HL-60 (cell line): ENCODE measurements around the gene CACNA1D.
A peak's percentile ranks its signal among the peaks of the same experiment; 100 is the strongest.
"Not testable (repeated sequence)": the region's sequence is repeated elsewhere in the genome, so short reads cannot be mapped to it uniquely, and the experiment has no call there.

Experiments used
- DNase-seq, 2 experiments: peaks; one replicate each; pipeline ENCODE4 v3.0.0-alpha.2; 2010 to 2020; ENCODE audit warnings: low read depth in 1 of 2, low spot score in 1 of 2
- H3K27ac ChIP-seq: fragments of 250-450 bp; sonication (Bioruptor Pico); replicated peaks from 2 replicates; pipeline ENCODE4 v1.5.1; 2020; ENCODE audit warnings: mild to moderate bottlenecking, moderate library complexity
- H3K27me3 ChIP-seq: fragments of 250-450 bp; sonication (Bioruptor Pico); 2 replicates; pipeline ENCODE4 v1.5.1; 2021; ENCODE audit warnings: mild to moderate bottlenecking, moderate library complexity; ENCODE audit not compliant: insufficient read depth, poor library complexity, severe bottlenecking
- H3K4me3 ChIP-seq: replicated peaks from 2 replicates; pipeline ENCODE4 v1.5.1; 2011; ENCODE audit warnings: mild to moderate bottlenecking, control low read depth, low read length; ENCODE audit not compliant: insufficient read depth
- GABPA ChIP-seq: IDR thresholded peaks from 2 replicates; pipeline ENCODE4 v1.6.1; 2012; ENCODE audit warnings: low read depth
- POLR2AphosphoS5 ChIP-seq: IDR thresholded peaks from 2 replicates; pipeline ENCODE4 v1.6.1; 2012; ENCODE audit warnings: low read depth
- SPI1 ChIP-seq: IDR thresholded peaks from 2 replicates; pipeline ENCODE4 v1.6.1; 2012; ENCODE audit warnings: low read depth, mild to moderate bottlenecking, borderline replicate concordance
- TF ChIP-seq, protein P1 (sequence below): IDR thresholded peaks from one replicate; pipeline ENCODE4 v1.5.1; 2011; ENCODE audit warnings: low read length, control low read depth, inconsistent platforms; ENCODE audit not compliant: insufficient read depth
- TF ChIP-seq, protein P2 (sequence below): IDR thresholded peaks from 2 replicates; pipeline ENCODE4 v1.6.1; 2012; ENCODE audit warnings: low read depth; ENCODE audit not compliant: insufficient replicate concordance

Gene CACNA1D

DNA sequence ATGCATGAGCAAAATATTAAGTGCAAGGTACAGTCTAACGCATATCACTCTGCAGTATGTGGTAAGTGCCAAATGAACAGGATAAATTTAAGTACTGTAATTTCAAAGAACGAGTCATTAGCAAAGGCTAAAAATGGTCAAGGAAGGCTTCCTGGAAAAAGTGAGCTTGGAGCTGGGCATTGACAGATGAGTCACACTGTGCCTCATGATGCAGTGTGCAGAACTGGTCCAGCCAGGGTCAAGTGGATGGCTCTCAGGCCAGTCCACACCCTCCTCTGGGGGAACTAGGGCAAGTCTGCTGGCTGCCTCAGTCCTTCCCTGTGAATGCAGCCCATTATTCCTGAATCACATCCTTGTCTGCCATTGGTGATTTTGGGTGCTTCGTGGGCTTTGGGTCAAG lies 76.3 kb downstream of the CACNA1D start:
- no peak overlapping the region for H3K4me3 ChIP-seq
- H3K27me3 ChIP-seq, result peaks cover 6% of the 10 kb centered on the region
- TF ChIP-seq POLR2AphosphoS5 (no peak), GABPA (no peak), SPI1 (no peak)
- TF ChIP-seq, protein P1, sequence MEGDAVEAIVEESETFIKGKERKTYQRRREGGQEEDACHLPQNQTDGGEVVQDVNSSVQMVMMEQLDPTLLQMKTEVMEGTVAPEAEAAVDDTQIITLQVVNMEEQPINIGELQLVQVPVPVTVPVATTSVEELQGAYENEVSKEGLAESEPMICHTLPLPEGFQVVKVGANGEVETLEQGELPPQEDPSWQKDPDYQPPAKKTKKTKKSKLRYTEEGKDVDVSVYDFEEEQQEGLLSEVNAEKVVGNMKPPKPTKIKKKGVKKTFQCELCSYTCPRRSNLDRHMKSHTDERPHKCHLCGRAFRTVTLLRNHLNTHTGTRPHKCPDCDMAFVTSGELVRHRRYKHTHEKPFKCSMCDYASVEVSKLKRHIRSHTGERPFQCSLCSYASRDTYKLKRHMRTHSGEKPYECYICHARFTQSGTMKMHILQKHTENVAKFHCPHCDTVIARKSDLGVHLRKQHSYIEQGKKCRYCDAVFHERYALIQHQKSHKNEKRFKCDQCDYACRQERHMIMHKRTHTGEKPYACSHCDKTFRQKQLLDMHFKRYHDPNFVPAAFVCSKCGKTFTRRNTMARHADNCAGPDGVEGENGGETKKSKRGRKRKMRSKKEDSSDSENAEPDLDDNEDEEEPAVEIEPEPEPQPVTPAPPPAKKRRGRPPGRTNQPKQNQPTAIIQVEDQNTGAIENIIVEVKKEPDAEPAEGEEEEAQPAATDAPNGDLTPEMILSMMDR, result no peak
- TF ChIP-seq, protein P2, sequence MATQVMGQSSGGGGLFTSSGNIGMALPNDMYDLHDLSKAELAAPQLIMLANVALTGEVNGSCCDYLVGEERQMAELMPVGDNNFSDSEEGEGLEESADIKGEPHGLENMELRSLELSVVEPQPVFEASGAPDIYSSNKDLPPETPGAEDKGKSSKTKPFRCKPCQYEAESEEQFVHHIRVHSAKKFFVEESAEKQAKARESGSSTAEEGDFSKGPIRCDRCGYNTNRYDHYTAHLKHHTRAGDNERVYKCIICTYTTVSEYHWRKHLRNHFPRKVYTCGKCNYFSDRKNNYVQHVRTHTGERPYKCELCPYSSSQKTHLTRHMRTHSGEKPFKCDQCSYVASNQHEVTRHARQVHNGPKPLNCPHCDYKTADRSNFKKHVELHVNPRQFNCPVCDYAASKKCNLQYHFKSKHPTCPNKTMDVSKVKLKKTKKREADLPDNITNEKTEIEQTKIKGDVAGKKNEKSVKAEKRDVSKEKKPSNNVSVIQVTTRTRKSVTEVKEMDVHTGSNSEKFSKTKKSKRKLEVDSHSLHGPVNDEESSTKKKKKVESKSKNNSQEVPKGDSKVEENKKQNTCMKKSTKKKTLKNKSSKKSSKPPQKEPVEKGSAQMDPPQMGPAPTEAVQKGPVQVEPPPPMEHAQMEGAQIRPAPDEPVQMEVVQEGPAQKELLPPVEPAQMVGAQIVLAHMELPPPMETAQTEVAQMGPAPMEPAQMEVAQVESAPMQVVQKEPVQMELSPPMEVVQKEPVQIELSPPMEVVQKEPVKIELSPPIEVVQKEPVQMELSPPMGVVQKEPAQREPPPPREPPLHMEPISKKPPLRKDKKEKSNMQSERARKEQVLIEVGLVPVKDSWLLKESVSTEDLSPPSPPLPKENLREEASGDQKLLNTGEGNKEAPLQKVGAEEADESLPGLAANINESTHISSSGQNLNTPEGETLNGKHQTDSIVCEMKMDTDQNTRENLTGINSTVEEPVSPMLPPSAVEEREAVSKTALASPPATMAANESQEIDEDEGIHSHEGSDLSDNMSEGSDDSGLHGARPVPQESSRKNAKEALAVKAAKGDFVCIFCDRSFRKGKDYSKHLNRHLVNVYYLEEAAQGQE, result no peak
- DNase-seq, result no peak
- no peak overlapping the region for H3K27ac ChIP-seq

DNA sequence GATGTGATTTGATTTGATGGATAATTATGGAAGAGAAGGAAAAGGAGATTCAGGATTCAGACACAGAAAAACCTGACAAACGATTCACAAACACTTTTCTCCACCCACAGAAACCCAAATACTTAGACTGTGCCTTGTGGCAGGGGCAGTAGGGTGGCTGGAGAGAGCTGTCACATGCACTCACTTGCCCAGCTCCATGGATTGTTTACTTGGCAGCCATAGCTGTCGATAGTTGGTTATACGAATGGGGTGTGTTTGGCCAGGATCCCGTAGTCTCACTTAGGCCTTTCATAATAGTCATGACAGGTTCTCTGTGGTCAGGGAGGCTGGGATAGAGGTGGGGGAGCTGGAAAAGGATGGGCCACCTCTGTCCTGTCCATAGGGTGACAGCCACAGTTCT lies 76.9 kb downstream of the CACNA1D start:
- TF ChIP-seq SPI1 (no peak), GABPA (no peak), POLR2AphosphoS5 (no peak)
- TF ChIP-seq, protein P2, result no peak
- TF ChIP-seq, protein P1, result no peak

DNA sequence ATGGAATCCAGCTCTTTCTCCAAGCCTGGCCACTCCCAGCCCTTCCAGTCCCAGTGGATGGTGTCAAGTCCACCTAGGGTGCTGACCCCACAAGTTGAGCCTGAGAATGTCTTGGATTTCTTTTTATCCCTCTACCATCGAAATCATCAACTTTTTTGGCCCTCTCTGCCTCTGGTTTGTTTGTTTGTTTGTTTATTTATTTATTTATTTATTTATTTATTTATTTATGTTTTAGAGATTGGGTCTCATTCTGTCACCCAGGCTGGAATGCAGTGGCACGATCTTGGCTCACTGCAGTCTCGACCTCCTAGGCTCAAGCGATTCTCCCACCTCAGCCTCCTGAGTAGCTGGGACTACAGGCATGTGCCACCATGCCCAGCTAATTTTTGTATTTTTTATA lies 77.8 kb downstream of the CACNA1D start:
- H3K27ac ChIP-seq, H3K4me3 ChIP-seq, DNase-seq, H3K27me3 ChIP-seq: not testable (repeated sequence)

More for the DNA sequence above, 76.9 kb downstream of the CACNA1D start:
- H3K4me3 ChIP-seq, result no peak overlapping the region
- no peak overlapping the region for H3K27ac ChIP-seq
- peaks cover 6% of the 10 kb centered on the region for H3K27me3 ChIP-seq
- DNase-seq, result no peak

DNA sequence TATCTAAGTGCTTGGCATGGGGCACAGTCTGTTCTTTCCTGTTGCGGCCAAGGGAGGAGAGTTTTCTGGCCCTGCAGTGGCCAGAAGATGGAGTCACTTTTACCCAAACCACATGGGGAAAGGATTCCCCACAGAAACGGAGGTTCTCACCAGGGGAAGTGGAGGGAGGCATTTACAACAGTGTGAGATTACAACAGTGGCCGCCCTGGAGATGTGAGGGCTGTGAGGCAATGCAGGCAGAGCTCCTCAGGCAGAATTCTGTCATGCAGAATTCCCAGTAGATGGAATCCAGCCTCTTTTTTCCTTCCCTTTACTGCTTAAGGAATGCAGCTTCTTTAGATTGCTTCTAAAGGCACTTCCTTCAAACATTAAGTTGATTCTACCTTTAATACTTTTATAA lies 83.1 kb downstream of the CACNA1D start:
- TF ChIP-seq, protein P2, result no peak
- TF ChIP-seq POLR2AphosphoS5 (no peak), GABPA (no peak)
- TF ChIP-seq, protein P1, result no peak
- Histone ChIP-seq H3K27ac (no peak overlapping the region), H3K27me3 (peaks cover 3% of the 10 kb centered on the region), H3K4me3 (no peak overlapping the region)
- peak in 1 of 2 experiments; percentile 37 for DNase-seq
